Neural progenitor cell (in vitro differentiated cells): ENCODE measurements around the gene ERCC1.

Source experiments
- CTCF ChIP-seq: fragments of 200-600 bp; sonication (generic); IDR thresholded peaks from 2 replicates; pipeline ENCODE4 v1.5.1; 2017; ENCODE audit warnings: antibody characterized with exemption, mild to moderate bottlenecking
- EZH2 ChIP-seq: fragments of 200-600 bp; sonication (generic); IDR thresholded peaks from 2 replicates; pipeline ENCODE4 v1.6.1; 2017; ENCODE audit warnings: antibody characterized with exemption, mild to moderate bottlenecking, moderate library complexity
- EZH2phosphoT487 ChIP-seq: fragments of 200-600 bp; sonication (generic); IDR thresholded peaks from 2 replicates; pipeline ENCODE4 v1.6.1; 2017; ENCODE audit warnings: antibody characterized with exemption

GRCh38 chr19:45395821-45396617 lies 27.7 kb downstream of the ERCC1 start:
- TF ChIP-seq CTCF (peak; percentile 39), EZH2 (no peak), EZH2phosphoT487 (peak; percentile 32)
